WI38 (cell line): ENCODE measurements around the gene WIPF3.

Experiments
- H3K4me3 ChIP-seq: 2 replicates; pipeline ENCODE4 v1.5.1; 2011; ENCODE audit warnings: low read depth, mild to moderate bottlenecking, control low read depth, low read length
- TF ChIP-seq, protein P1 (sequence below): IDR thresholded peaks from 2 replicates; pipeline ENCODE4 v1.5.1; 2012; ENCODE audit warnings: low read depth, mild to moderate bottlenecking, control low read depth, low read length

WIPF3 gene

DNA sequence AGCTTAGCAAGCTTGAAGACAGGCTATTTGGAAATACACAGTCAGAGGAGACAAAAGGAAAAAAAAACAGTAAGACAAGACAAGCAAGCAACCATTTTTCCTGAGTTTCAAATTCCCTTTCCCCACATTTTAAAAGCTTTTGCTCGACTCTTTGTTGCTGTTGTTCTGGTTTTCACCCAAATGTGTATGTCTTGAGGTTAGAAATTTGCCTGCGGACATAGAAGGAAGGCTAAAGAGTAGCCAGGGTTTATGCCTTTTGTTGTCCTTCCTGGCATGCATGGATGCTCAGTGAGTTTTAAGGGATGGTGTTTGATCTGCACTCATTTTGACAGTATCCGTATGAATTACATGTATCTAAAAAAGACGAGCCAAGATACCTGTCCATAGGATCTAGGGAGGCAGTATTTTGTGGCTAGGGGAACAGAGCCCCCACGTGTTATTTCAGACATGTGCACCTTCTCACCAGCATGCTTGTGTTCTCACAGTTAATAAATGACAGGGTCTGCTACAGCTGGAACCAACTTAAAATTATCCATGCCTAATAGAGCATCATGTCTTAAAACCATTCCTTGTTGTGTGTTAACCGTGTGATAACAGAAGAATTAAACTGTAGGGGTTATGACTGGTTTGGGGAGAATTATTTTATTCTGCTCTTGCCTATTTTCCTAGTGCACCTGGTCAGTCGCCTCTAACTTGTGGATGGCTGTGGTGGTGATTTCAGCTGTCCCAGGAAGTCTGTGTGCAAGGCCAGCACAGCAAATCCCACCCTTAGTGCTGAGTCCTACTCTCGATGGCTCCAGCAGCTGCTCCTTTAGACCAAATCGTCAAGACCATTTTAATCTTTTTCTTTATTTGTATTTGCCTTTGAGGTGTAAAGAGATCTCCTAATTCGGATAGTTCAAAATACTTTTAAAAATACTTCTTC, 9.1 kb downstream of the WIPF3 start:
- no peak overlapping the region for H3K4me3 ChIP-seq
- TF ChIP-seq, protein P1, sequence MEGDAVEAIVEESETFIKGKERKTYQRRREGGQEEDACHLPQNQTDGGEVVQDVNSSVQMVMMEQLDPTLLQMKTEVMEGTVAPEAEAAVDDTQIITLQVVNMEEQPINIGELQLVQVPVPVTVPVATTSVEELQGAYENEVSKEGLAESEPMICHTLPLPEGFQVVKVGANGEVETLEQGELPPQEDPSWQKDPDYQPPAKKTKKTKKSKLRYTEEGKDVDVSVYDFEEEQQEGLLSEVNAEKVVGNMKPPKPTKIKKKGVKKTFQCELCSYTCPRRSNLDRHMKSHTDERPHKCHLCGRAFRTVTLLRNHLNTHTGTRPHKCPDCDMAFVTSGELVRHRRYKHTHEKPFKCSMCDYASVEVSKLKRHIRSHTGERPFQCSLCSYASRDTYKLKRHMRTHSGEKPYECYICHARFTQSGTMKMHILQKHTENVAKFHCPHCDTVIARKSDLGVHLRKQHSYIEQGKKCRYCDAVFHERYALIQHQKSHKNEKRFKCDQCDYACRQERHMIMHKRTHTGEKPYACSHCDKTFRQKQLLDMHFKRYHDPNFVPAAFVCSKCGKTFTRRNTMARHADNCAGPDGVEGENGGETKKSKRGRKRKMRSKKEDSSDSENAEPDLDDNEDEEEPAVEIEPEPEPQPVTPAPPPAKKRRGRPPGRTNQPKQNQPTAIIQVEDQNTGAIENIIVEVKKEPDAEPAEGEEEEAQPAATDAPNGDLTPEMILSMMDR = no peak

- H3K4me3 ChIP-seq = no peak overlapping the region
- TF ChIP-seq, protein P1 = no peak
Observed at GRCh38 chr7:29818308-29818707, 12.0 kb downstream of the WIPF3 start.

DNA sequence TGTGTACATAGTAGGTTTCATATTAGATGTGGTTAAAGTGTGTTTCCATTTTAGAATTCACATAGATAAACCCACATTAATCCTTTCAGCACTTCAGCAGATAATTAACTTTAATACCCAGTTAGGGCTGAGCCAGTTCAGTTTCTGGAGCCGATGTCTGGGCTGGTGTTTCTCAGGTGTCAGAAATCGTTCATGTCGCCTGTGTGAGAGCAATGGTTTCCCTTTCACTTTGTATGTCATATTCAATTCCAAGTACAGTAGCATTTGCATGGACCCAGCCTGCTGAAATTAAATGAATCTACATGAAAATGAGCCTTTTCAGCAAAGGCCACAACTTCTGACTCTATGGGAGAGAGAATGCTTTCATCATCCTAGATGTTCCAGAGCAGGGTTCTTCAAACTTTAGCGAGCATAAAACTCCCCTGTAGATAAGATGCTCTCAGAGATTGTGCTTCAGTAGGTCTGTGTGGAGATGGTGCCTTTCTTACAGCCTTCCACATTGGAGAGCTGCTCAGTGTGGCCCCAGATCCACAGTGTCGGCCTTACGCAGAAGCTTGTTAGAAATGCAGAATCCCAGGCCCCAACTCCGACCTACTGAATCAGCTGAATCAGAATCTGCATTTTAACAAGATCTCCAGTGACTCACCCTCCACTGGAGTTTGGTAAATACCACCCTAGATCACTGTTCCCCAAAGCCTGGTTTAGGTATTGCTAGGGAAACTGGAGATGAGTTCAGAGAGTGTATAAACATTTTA, 19.6 kb downstream of the WIPF3 start:
- TF ChIP-seq, protein P1 = no peak
- H3K4me3 ChIP-seq = no peak overlapping the region

DNA sequence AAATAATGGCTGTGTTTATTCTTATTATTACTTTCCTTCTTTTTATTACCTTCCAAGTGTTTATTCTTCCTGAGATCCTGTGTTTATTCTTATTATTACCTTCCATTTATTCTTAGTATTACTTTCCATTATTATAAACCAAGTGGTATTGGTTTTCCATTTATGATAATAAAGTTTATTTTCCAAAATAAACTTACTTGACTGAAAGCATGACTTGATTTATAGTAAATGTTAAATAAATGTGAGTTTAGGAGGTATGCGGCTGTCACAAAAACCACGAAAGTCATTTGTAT, 20.2 kb downstream of the WIPF3 start:
- H3K4me3 ChIP-seq = no peak overlapping the region
- TF ChIP-seq, protein P1 = no peak

GRCh38 chr7:29826904-29827303, 20.6 kb downstream of the WIPF3 start:
- no peak overlapping the region for H3K4me3 ChIP-seq
- TF ChIP-seq, protein P1 = no peak

DNA sequence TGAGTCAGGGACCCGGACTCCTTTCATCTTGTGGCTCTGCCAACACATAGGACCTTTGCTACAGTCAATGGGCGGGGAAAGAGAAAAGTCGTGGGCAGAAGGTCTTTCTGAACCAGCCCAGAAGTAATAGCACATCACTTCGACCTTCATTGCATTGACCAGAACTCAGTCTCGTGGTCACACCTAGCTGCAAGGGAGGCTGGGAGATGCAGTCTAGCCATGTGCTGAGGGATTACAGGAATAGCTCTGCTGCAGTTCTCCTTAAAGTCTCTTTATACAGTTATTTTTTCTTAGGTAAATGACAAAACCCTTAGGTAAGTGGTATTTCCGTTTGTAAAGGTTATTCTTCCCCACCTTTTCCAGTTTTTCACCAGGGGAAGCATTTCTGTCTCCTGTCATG, 25.4 kb downstream of the WIPF3 start:
- TF ChIP-seq, protein P1 = no peak
- no peak overlapping the region for H3K4me3 ChIP-seq

GRCh38 chr7:29833929-29834328, 27.6 kb downstream of the WIPF3 start:
- TF ChIP-seq, protein P1 = no peak
- no peak overlapping the region for H3K4me3 ChIP-seq
